Measurements from ENCODE around the gene RNASE8. TPM values are rescaled to one million over a fixed set of nuclear protein-coding genes. Genes with fewer than 3 reads are reported as not detected.

Gene RNASE8
- total and polyA plus RNA-seq, 10 of the 15 experiments (the other 5 are each of a cell fraction or from before 2014, with no cell fraction given): not detected

- no peak for TF ChIP-seq TCF3 (IDR thresholded peaks at IDR 0.05; ENCODE audit: borderline replicate concordance, insufficient read depth, low read depth, low read length)
- TF ChIP-seq PKNOX1 (IDR thresholded peaks at IDR 0.05): no peak
- no peak for TF ChIP-seq NR2C2 (IDR thresholded peaks at IDR 0.05; ENCODE audit: borderline replicate concordance, control insufficient read depth, insufficient read length, low read depth)
- no peak for TF ChIP-seq EGR1 (IDR thresholded peaks at IDR 0.05; ENCODE audit: borderline replicate concordance in 1 of 2, low read depth in 2 of 2, low read length in 2 of 2)
- TF ChIP-seq, protein P1, sequence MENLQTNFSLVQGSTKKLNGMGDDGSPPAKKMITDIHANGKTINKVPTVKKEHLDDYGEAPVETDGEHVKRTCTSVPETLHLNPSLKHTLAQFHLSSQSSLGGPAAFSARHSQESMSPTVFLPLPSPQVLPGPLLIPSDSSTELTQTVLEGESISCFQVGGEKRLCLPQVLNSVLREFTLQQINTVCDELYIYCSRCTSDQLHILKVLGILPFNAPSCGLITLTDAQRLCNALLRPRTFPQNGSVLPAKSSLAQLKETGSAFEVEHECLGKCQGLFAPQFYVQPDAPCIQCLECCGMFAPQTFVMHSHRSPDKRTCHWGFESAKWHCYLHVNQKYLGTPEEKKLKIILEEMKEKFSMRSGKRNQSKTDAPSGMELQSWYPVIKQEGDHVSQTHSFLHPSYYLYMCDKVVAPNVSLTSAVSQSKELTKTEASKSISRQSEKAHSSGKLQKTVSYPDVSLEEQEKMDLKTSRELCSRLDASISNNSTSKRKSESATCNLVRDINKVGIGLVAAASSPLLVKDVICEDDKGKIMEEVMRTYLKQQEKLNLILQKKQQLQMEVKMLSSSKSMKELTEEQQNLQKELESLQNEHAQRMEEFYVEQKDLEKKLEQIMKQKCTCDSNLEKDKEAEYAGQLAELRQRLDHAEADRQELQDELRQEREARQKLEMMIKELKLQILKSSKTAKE (IDR thresholded peaks at IDR 0.05; ENCODE audit: low read depth, poor library complexity, severe bottlenecking): no peak
- TF ChIP-seq BRCA1 (IDR thresholded peaks at IDR 0.05; ENCODE audit: low read depth, low read length): no peak
- no peak for TF ChIP-seq ZNF207 (IDR thresholded peaks at IDR 0.05; ENCODE audit: borderline replicate concordance)
- no peak for TF ChIP-seq SMAD5 (IDR thresholded peaks at IDR 0.05; ENCODE audit: low read depth)
- no peak for TF ChIP-seq ZNF274 (IDR thresholded peaks at IDR 0.05; ENCODE audit: insufficient read depth, insufficient read length)
- no peak for TF ChIP-seq ZBTB11 (CRISPR knock-in tag; IDR thresholded peaks at IDR 0.05)
- no peak for TF ChIP-seq MTA3 (IDR thresholded peaks at IDR 0.05; ENCODE audit: borderline replicate concordance, low read length)
- no peak for TF ChIP-seq EP300 (IDR thresholded peaks at IDR 0.05; ENCODE audit: borderline replicate concordance in 1 of 2, control insufficient read depth in 1 of 2, low read depth in 2 of 2, low read length in 2 of 2)
- ATAC-seq (no peak), DNase-seq (ENCODE audit: low read depth, low spot score) (no peak), FAIRE-seq (no peak)
- H2AFZ ChIP-seq (ENCODE audit: control insufficient read depth, low read depth, low read length): no peak overlapping the region
- intact Hi-C loops (cut with micrococcal nuclease; ENCODE audit: unreplicated experiment): no loop called here
- H4K20me1 ChIP-seq (ENCODE audit: control insufficient read depth, insufficient read depth): no peaks in the 10 kb centered on the region
- peaks cover 21% of the 10 kb centered on the region for H3K4me1 ChIP-seq (ENCODE audit: control insufficient read depth, insufficient read depth, low read length)
- H3K9ac ChIP-seq (ENCODE audit: control insufficient read depth, insufficient read depth, low read length): no peak overlapping the region
- ChIA-PET POLR2A (no interaction called here), RAD21 (ENCODE audit: unreplicated experiment) (interaction anchor here (0.9 kb wide), 1 partner anchor 18 kb away, joined by 3 read pairs; no protein-coding TSS in a partner anchor), CTCF (interaction anchor here (0.6 to 5.6 kb wide), 4 partner anchors 13 to 70 kb away, joined by 3 to 100 read pairs (median 6); partner anchors contain the start of gene TMEM253), SMC1A (ENCODE audit: uncharacterized antibody, unreplicated experiment) (interaction anchor here (1.0 kb wide), 1 partner anchor 30 kb away, joined by 4 read pairs; no protein-coding TSS in a partner anchor)
- 62% methylated on average over 26 of the region's 26 CpGs for WGBS (ENCODE audit: insufficient coverage, insufficient replicate concordance, low lambda C conversion rate, missing lambda C conversion rate)
- no peak overlapping the region for H3K4me2 ChIP-seq (ENCODE audit: control insufficient read depth, insufficient read depth)
- H3K4me3 ChIP-seq: no peak overlapping the region
- in situ Hi-C loops (cut with MboI): no loop called here
- no peak overlapping the region for H3K27ac ChIP-seq (ENCODE audit: control insufficient read depth, insufficient read depth)
- H3K27me3 ChIP-seq (replicated peaks in 1 of 2; ENCODE audit: control insufficient read depth in 2 of 2, insufficient read depth in 2 of 2, low read length in 1 of 2): peaks cover 2 to 10% of the 10 kb centered on the region in 2 experiments
- no peaks in the 10 kb centered on the region for H3K36me3 ChIP-seq (ENCODE audit: control insufficient read depth in 2 of 2, insufficient read depth in 2 of 2, low read length in 1 of 2)
- no peaks in the 10 kb centered on the region for H3K79me2 ChIP-seq (ENCODE audit: control insufficient read depth, insufficient read depth, low read length)
- H3K9me3 ChIP-seq (replicated peaks; ENCODE audit: control insufficient read depth, insufficient read depth, low read length): no peaks in the 10 kb centered on the region
- BruUV-seq (replicated peaks): no TSS peak
Measured at GRCh38 chr14:21074398-21075272, 17.0 kb downstream of the RNASE8 start.

Measured in GM12878 (cell line).